Neural progenitor cell (in vitro differentiated cells): ENCODE data around the gene PARN.

Source experiments
- EZH2 ChIP-seq: fragments of 200-600 bp; sonication (generic); IDR thresholded peaks from 2 replicates; pipeline ENCODE4 v1.6.1; 2017; ENCODE audit warnings: antibody characterized with exemption, mild to moderate bottlenecking, moderate library complexity
- EZH2phosphoT487 ChIP-seq: fragments of 200-600 bp; sonication (generic); IDR thresholded peaks from 2 replicates; pipeline ENCODE4 v1.6.1; 2017; ENCODE audit warnings: antibody characterized with exemption
- TF ChIP-seq, protein P1 (sequence below): fragments of 200-600 bp; sonication (generic); IDR thresholded peaks from 2 replicates; pipeline ENCODE4 v1.5.1; 2017; ENCODE audit warnings: antibody characterized with exemption, mild to moderate bottlenecking

- TF ChIP-seq, protein P1, sequence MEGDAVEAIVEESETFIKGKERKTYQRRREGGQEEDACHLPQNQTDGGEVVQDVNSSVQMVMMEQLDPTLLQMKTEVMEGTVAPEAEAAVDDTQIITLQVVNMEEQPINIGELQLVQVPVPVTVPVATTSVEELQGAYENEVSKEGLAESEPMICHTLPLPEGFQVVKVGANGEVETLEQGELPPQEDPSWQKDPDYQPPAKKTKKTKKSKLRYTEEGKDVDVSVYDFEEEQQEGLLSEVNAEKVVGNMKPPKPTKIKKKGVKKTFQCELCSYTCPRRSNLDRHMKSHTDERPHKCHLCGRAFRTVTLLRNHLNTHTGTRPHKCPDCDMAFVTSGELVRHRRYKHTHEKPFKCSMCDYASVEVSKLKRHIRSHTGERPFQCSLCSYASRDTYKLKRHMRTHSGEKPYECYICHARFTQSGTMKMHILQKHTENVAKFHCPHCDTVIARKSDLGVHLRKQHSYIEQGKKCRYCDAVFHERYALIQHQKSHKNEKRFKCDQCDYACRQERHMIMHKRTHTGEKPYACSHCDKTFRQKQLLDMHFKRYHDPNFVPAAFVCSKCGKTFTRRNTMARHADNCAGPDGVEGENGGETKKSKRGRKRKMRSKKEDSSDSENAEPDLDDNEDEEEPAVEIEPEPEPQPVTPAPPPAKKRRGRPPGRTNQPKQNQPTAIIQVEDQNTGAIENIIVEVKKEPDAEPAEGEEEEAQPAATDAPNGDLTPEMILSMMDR = no peak
- TF ChIP-seq EZH2phosphoT487 (no peak), EZH2 (no peak)
These were observed 146.2 kb downstream of the PARN start for GRCh38 chr16:14483819-14484385.
